Liver (tissue), 9 donors: ENCODE measurements around the gene FILIP1. TPM values are rescaled to one million over a fixed set of nuclear protein-coding genes. Genes with fewer than 3 reads are reported as not detected.

Source experiments
- DNase-seq: peaks from one replicate; pipeline ENCODE4 v3.0.0-alpha.2; 2017; ENCODE audit warnings: low spot score
- H3K27ac ChIP-seq, 2 donors: one replicate each; pipeline ENCODE4 v1.7.0; 2013; ENCODE audit warnings: inconsistent platforms in 2 of 2, low read length in 2 of 2, control low read depth in 1 of 2, low read depth in 1 of 2, mild to moderate bottlenecking in 1 of 2
- H3K27me3 ChIP-seq, 4 donors: one replicate each; pipeline versions ENCODE4 v1.6.1 to v1.7.0; 2013; ENCODE audit warnings: low read length in 3 of 4, inconsistent platforms in 1 of 4, mild to moderate bottlenecking in 1 of 4, moderate library complexity in 1 of 4; ENCODE audit not compliant: control insufficient read depth in 4 of 4, insufficient read depth in 4 of 4
- H3K36me3 ChIP-seq, 4 donors: one replicate each; pipeline versions ENCODE4 v1.6.1 to v1.7.0; 2013; ENCODE audit warnings: low read length in 3 of 4, mild to moderate bottlenecking in 3 of 4, low read depth in 1 of 4, moderate library complexity in 1 of 4; ENCODE audit not compliant: control insufficient read depth in 4 of 4, insufficient read depth in 3 of 4
- H3K4me1 ChIP-seq, 4 donors: one replicate each; pipeline versions ENCODE4 v1.6.1 to v1.7.0; 2013; ENCODE audit warnings: low read length in 3 of 4, mild to moderate bottlenecking in 3 of 4, moderate library complexity in 1 of 4; ENCODE audit not compliant: control insufficient read depth in 4 of 4, insufficient read depth in 4 of 4
- H3K4me3 ChIP-seq, 3 donors: one replicate each; pipeline versions ENCODE4 v1.6.1 to v1.7.0; 2013; ENCODE audit warnings: low read length in 3 of 3, control low read depth in 1 of 3, low read depth in 1 of 3, mild to moderate bottlenecking in 1 of 3
- H3K9ac ChIP-seq, 2 donors: one replicate each; pipeline ENCODE4 v1.7.0; 2013; ENCODE audit warnings: low read length in 2 of 2, mild to moderate bottlenecking in 2 of 2, moderate library complexity in 2 of 2, control low read depth in 1 of 2, low read depth in 1 of 2
- H3K9me3 ChIP-seq, 4 donors: one replicate each; pipeline versions ENCODE4 v1.6.1 to v1.7.0; 2013; ENCODE audit warnings: low read length in 3 of 4; ENCODE audit not compliant: control insufficient read depth in 4 of 4
- EGR1 ChIP-seq, 2 donors: IDR thresholded peaks; 2 replicates each; pipeline ENCODE4 v1.6.1; 2016 to 2018; ENCODE audit warnings: antibody characterized with exemption in 2 of 2, low read depth in 2 of 2
- FOXA1 ChIP-seq: IDR thresholded peaks from 2 replicates; pipeline ENCODE4 v1.6.1; 2016; ENCODE audit warnings: antibody characterized with exemption
- GABPA ChIP-seq, 2 donors: IDR thresholded peaks in 1 of 2; conservative IDR thresholded peaks in 1 of 2; 2 replicates each; pipeline ENCODE4 v1.6.1; 2016; ENCODE audit warnings: antibody characterized with exemption in 2 of 2, mild to moderate bottlenecking in 1 of 2, moderate library complexity in 1 of 2
- HNF4G ChIP-seq: IDR thresholded peaks from 2 replicates; pipeline ENCODE4 v1.6.1; 2016; ENCODE audit warnings: antibody characterized with exemption
- RXRA ChIP-seq, 2 donors: IDR thresholded peaks; 2 replicates each; pipeline ENCODE4 v1.6.1; 2017 to 2018; ENCODE audit warnings: antibody characterized with exemption in 2 of 2, mild to moderate bottlenecking in 1 of 2
- SP1 ChIP-seq: IDR thresholded peaks from 2 replicates; pipeline ENCODE4 v1.6.1; 2018; ENCODE audit warnings: antibody characterized with exemption, mild to moderate bottlenecking
- TAF1 ChIP-seq: conservative IDR thresholded peaks from 2 replicates; pipeline ENCODE4 v1.6.1; 2016; ENCODE audit warnings: antibody characterized with exemption, mild to moderate bottlenecking
- YY1 ChIP-seq: IDR thresholded peaks from 2 replicates; pipeline ENCODE4 v1.6.1; 2016; ENCODE audit warnings: antibody characterized with exemption, mild to moderate bottlenecking
- WGBS: extraction: QIAGEN DNeasy Blood & Tissue Kit; methylation state at CpG from one replicate; pipeline ENCODE4 v1.1.7; 2013; 5-methylcytosine and 5-hydroxymethylcytosine counted together
- polyA plus RNA-seq, 2 donors: library from polyadenylated mRNA; stranded (reverse) in 1 of 2; unstranded in 1 of 2; fragments of 200-250 nt in 1 of 2; fragments of >200 nt in 1 of 2; fragmentation: Nextera tagmentation in 1 of 2; extraction: Ambion mirVana in 1 of 2; gene quantifications; one replicate each; pipeline versions ENCODE4 v1.2.1 to v1.2.3, GENCODE V29; 2013 to 2015
- total RNA-seq, 2 donors: library from RNA; depleted of rRNA; stranded (reverse); fragments of >200 nt; gene quantifications; one replicate each; pipeline ENCODE4 v1.2.3, GENCODE V29; 2014
- TF ChIP-seq, protein P1 (sequence below): IDR thresholded peaks from 2 replicates; pipeline ENCODE4 v1.6.1; 2016; ENCODE audit warnings: antibody characterized with exemption, mild to moderate bottlenecking
- TF ChIP-seq, protein P2 (sequence below): IDR thresholded peaks from 2 replicates; pipeline ENCODE4 v1.6.1; 2016; ENCODE audit warnings: antibody characterized with exemption
- TF ChIP-seq, protein P3 (sequence below): IDR thresholded peaks from 2 replicates; pipeline ENCODE4 v1.6.1; 2016; ENCODE audit warnings: antibody characterized with exemption
- TF ChIP-seq, protein P4 (sequence below): fragments of 150-350 bp; IDR thresholded peaks from 2 replicates; pipeline ENCODE4 v1.5.1; 2017; ENCODE audit warnings: improper control_type of control experiment, low read depth, low read length; ENCODE audit not compliant: missing input control
- donor health status: healthy.
- donor health status: healthy.
- donor health status: healthy.
- donor health status: healthy.
- donor health status: healthy.

FILIP1 gene
- total and polyA plus RNA-seq, 4 donors = 0.70 to 2.8 (median 1.1) TPM

DNA sequence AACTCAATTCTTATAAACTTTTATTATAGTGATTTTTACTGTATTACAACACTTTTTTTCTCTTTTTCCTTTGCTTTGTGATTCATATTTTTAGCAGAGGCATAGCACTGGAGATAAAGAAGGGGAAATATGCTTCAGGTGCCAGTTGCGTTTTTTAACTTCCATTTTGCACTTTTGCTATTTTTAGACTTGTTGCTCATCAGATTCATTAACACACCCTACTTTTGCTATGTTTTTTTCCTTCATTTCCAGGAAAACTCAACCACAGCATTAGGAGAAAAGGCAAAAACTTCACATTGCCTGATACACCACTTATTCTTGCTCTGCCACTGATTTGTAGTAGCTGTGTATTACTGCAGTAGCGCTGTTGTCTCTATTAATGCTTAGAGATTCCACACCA, 201.0 kb downstream of the FILIP1 start:
- Histone ChIP-seq H3K27ac (no peak overlapping the region), H3K9me3 (no peaks in the 10 kb centered on the region), H3K9ac (no peak overlapping the region), H3K4me1 (no peaks in the 10 kb centered on the region), H3K27me3 (no peaks in the 10 kb centered on the region), H3K36me3 (peaks cover 0 to 3% (median 0%) of the 10 kb centered on the region in 4 donors), H3K4me3 (no peak overlapping the region)
- DNase-seq = no peak
- TF ChIP-seq HNF4G (no peak), EGR1 (IDR thresholded peaks at IDR 0.05; ENCODE audit: low read depth in 2 of 2) (no peak), SP1 (no peak), YY1 (no peak), RXRA (IDR thresholded peaks at IDR 0.05) (no peak), FOXA1 (no peak), GABPA (IDR thresholded peaks at IDR 0.05 in 1 of 2, conservative IDR thresholded peaks at IDR 0.05 in 1 of 2) (no peak), TAF1 (no peak)
- TF ChIP-seq, protein P1, sequence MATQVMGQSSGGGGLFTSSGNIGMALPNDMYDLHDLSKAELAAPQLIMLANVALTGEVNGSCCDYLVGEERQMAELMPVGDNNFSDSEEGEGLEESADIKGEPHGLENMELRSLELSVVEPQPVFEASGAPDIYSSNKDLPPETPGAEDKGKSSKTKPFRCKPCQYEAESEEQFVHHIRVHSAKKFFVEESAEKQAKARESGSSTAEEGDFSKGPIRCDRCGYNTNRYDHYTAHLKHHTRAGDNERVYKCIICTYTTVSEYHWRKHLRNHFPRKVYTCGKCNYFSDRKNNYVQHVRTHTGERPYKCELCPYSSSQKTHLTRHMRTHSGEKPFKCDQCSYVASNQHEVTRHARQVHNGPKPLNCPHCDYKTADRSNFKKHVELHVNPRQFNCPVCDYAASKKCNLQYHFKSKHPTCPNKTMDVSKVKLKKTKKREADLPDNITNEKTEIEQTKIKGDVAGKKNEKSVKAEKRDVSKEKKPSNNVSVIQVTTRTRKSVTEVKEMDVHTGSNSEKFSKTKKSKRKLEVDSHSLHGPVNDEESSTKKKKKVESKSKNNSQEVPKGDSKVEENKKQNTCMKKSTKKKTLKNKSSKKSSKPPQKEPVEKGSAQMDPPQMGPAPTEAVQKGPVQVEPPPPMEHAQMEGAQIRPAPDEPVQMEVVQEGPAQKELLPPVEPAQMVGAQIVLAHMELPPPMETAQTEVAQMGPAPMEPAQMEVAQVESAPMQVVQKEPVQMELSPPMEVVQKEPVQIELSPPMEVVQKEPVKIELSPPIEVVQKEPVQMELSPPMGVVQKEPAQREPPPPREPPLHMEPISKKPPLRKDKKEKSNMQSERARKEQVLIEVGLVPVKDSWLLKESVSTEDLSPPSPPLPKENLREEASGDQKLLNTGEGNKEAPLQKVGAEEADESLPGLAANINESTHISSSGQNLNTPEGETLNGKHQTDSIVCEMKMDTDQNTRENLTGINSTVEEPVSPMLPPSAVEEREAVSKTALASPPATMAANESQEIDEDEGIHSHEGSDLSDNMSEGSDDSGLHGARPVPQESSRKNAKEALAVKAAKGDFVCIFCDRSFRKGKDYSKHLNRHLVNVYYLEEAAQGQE = no peak
- TF ChIP-seq, protein P2, sequence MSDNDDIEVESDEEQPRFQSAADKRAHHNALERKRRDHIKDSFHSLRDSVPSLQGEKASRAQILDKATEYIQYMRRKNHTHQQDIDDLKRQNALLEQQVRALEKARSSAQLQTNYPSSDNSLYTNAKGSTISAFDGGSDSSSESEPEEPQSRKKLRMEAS = no peak
- TF ChIP-seq, protein P3, sequence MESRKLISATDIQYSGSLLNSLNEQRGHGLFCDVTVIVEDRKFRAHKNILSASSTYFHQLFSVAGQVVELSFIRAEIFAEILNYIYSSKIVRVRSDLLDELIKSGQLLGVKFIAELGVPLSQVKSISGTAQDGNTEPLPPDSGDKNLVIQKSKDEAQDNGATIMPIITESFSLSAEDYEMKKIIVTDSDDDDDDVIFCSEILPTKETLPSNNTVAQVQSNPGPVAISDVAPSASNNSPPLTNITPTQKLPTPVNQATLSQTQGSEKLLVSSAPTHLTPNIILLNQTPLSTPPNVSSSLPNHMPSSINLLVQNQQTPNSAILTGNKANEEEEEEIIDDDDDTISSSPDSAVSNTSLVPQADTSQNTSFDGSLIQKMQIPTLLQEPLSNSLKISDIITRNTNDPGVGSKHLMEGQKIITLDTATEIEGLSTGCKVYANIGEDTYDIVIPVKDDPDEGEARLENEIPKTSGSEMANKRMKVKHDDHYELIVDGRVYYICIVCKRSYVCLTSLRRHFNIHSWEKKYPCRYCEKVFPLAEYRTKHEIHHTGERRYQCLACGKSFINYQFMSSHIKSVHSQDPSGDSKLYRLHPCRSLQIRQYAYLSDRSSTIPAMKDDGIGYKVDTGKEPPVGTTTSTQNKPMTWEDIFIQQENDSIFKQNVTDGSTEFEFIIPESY = no peak
- TF ChIP-seq, protein P4, sequence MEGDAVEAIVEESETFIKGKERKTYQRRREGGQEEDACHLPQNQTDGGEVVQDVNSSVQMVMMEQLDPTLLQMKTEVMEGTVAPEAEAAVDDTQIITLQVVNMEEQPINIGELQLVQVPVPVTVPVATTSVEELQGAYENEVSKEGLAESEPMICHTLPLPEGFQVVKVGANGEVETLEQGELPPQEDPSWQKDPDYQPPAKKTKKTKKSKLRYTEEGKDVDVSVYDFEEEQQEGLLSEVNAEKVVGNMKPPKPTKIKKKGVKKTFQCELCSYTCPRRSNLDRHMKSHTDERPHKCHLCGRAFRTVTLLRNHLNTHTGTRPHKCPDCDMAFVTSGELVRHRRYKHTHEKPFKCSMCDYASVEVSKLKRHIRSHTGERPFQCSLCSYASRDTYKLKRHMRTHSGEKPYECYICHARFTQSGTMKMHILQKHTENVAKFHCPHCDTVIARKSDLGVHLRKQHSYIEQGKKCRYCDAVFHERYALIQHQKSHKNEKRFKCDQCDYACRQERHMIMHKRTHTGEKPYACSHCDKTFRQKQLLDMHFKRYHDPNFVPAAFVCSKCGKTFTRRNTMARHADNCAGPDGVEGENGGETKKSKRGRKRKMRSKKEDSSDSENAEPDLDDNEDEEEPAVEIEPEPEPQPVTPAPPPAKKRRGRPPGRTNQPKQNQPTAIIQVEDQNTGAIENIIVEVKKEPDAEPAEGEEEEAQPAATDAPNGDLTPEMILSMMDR = no peak
- WGBS = 91% methylated on average over 2 of the region's 2 CpGs

DNA sequence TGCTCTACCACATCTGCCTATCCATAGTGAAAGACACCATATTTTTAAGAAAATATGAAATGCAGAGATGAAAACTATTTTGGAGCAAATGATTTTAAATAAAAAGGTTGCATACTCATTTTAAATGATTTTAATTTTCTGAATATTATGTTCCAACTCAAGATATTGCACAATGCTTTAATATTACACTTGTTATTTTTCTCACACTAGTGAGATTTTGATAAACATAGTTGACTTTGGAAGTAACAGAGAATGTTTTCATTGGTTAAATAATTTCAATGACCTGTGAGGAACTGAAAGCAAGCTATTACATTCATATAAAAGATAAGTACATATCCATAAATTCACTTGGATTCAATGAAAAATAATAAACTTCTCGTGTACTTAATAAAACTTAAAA, 201.9 kb downstream of the FILIP1 start:
- Histone ChIP-seq H3K36me3 (peaks cover 0 to 3% (median 0%) of the 10 kb centered on the region in 4 donors), H3K4me3 (no peak overlapping the region), H3K4me1 (no peaks in the 10 kb centered on the region), H3K27ac (no peak overlapping the region), H3K9ac (no peak overlapping the region), H3K9me3 (no peaks in the 10 kb centered on the region), H3K27me3 (no peaks in the 10 kb centered on the region)
- TF ChIP-seq, protein P2 = no peak
- TF ChIP-seq SP1 = no peak
- TF ChIP-seq RXRA (IDR thresholded peaks at IDR 0.05) = no peak
- TF ChIP-seq EGR1 (IDR thresholded peaks at IDR 0.05; ENCODE audit: low read depth in 2 of 2) = no peak
- 87% methylated on average over 1 of the region's 1 CpG for WGBS
- DNase-seq = no peak
